ENCODE results near the gene EIF4G3.

DNA sequence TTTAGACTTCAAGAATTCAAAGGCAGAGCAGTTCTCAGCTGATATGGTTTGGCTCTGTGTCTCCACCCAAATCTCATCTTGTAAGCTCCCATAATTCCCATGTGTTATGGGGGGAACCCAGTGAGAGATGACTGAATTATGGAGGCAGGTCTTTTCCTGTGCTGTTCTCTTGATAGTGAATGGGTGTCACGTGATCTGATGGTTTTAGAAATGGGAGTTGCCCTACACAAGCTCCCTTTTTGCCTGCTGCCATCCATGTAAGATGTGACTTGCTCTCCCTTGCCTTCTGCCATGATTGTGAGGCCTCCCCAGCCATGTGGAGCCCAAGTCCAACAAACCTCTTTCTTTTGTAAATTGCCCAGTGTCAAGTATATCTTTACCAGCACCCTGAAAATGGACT is 146.5 kb downstream of the EIF4G3 start:
- TF ChIP-seq, protein P1, sequence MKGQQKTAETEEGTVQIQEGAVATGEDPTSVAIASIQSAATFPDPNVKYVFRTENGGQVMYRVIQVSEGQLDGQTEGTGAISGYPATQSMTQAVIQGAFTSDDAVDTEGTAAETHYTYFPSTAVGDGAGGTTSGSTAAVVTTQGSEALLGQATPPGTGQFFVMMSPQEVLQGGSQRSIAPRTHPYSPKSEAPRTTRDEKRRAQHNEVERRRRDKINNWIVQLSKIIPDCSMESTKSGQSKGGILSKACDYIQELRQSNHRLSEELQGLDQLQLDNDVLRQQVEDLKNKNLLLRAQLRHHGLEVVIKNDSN (IDR thresholded peaks at IDR 0.05; ENCODE audit: borderline replicate concordance, low read depth): no peak
- no peak for TF ChIP-seq FOXM1 (IDR thresholded peaks at IDR 0.05; ENCODE audit: low read depth)
- TF ChIP-seq, protein P2, sequence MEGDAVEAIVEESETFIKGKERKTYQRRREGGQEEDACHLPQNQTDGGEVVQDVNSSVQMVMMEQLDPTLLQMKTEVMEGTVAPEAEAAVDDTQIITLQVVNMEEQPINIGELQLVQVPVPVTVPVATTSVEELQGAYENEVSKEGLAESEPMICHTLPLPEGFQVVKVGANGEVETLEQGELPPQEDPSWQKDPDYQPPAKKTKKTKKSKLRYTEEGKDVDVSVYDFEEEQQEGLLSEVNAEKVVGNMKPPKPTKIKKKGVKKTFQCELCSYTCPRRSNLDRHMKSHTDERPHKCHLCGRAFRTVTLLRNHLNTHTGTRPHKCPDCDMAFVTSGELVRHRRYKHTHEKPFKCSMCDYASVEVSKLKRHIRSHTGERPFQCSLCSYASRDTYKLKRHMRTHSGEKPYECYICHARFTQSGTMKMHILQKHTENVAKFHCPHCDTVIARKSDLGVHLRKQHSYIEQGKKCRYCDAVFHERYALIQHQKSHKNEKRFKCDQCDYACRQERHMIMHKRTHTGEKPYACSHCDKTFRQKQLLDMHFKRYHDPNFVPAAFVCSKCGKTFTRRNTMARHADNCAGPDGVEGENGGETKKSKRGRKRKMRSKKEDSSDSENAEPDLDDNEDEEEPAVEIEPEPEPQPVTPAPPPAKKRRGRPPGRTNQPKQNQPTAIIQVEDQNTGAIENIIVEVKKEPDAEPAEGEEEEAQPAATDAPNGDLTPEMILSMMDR (IDR thresholded peaks at IDR 0.05): no peak
- no peak for TF ChIP-seq ELF1 (IDR thresholded peaks at IDR 0.05)
- TF ChIP-seq POLR2AphosphoS5 (IDR thresholded peaks at IDR 0.05; ENCODE audit: low read depth, low read length): no peak
- TF ChIP-seq EP300 (IDR thresholded peaks at IDR 0.05; ENCODE audit: borderline replicate concordance in 1 of 2, low read depth in 1 of 2, low read length in 1 of 2): no peak
- TF ChIP-seq, protein P3, sequence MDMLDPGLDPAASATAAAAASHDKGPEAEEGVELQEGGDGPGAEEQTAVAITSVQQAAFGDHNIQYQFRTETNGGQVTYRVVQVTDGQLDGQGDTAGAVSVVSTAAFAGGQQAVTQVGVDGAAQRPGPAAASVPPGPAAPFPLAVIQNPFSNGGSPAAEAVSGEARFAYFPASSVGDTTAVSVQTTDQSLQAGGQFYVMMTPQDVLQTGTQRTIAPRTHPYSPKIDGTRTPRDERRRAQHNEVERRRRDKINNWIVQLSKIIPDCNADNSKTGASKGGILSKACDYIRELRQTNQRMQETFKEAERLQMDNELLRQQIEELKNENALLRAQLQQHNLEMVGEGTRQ (IDR thresholded peaks at IDR 0.05; ENCODE audit: borderline replicate concordance, low read depth, low read length): no peak
- no peak for TF ChIP-seq RAD21 (IDR thresholded peaks at IDR 0.05; ENCODE audit: low read length)
- TF ChIP-seq YY1 (IDR thresholded peaks at IDR 0.05; ENCODE audit: low read depth): no peak
- TF ChIP-seq EZH2phosphoT487 (IDR thresholded peaks at IDR 0.05; ENCODE audit: borderline replicate concordance, low read depth): no peak
- TF ChIP-seq, protein P4, sequence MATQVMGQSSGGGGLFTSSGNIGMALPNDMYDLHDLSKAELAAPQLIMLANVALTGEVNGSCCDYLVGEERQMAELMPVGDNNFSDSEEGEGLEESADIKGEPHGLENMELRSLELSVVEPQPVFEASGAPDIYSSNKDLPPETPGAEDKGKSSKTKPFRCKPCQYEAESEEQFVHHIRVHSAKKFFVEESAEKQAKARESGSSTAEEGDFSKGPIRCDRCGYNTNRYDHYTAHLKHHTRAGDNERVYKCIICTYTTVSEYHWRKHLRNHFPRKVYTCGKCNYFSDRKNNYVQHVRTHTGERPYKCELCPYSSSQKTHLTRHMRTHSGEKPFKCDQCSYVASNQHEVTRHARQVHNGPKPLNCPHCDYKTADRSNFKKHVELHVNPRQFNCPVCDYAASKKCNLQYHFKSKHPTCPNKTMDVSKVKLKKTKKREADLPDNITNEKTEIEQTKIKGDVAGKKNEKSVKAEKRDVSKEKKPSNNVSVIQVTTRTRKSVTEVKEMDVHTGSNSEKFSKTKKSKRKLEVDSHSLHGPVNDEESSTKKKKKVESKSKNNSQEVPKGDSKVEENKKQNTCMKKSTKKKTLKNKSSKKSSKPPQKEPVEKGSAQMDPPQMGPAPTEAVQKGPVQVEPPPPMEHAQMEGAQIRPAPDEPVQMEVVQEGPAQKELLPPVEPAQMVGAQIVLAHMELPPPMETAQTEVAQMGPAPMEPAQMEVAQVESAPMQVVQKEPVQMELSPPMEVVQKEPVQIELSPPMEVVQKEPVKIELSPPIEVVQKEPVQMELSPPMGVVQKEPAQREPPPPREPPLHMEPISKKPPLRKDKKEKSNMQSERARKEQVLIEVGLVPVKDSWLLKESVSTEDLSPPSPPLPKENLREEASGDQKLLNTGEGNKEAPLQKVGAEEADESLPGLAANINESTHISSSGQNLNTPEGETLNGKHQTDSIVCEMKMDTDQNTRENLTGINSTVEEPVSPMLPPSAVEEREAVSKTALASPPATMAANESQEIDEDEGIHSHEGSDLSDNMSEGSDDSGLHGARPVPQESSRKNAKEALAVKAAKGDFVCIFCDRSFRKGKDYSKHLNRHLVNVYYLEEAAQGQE (IDR thresholded peaks at IDR 0.05; ENCODE audit: low read depth, low read length): no peak
- no peak for TF ChIP-seq JUND (IDR thresholded peaks at IDR 0.05)
- no peak for TF ChIP-seq MEF2A (IDR thresholded peaks at IDR 0.05; ENCODE audit: borderline replicate concordance, low read depth)
